HEK293 (cell line): ENCODE data around the gene TEPSIN.

Experiments used
- BCL11A ChIP-seq: fragments of 450-650 bp; formaldehyde crosslinking; IDR thresholded peaks from 2 replicates; pipeline ENCODE4 v1.5.1; 2016; ENCODE audit warnings: low read depth, missing biosample characterization, missing genetic modification characterization
- KLF7 ChIP-seq: fragments of 450-650 bp; formaldehyde crosslinking; IDR thresholded peaks from 2 replicates; pipeline ENCODE4 v1.5.1; 2016; ENCODE audit warnings: missing biosample characterization, missing genetic modification characterization, borderline replicate concordance
- YY1 ChIP-seq: fragments of 450-650 bp; formaldehyde crosslinking; IDR thresholded peaks from 2 replicates; pipeline ENCODE4 v1.5.1; 2018; ENCODE audit warnings: missing biosample characterization, missing genetic modification characterization
- ZBTB26 ChIP-seq: fragments of 450-650 bp; formaldehyde crosslinking; optimal IDR thresholded peaks from 2 replicates; pipeline ENCODE3; 2016; ENCODE audit warnings: missing biosample characterization, mild to moderate bottlenecking, missing genetic modification characterization
- ZNF274 ChIP-seq, 2 experiments: fragments of 200-500 bp in 1 of 2; fragments of 450-650 bp in 1 of 2; sonication (Bioruptor generic) in 1 of 2; formaldehyde crosslinking in 1 of 2; IDR thresholded peaks; 2 replicates each; pipeline versions ENCODE4 v1.5.1 to v1.6.1; 2014 to 2016; ENCODE audit warnings: borderline replicate concordance in 1 of 2, inconsistent platforms in 1 of 2, low read length in 1 of 2, missing biosample characterization in 1 of 2, missing genetic modification characterization in 1 of 2
- ZNF350 ChIP-seq: fragments of 450-650 bp; formaldehyde crosslinking; IDR thresholded peaks from 2 replicates; pipeline ENCODE4 v1.5.0; 2017; ENCODE audit warnings: missing biosample characterization, mild to moderate bottlenecking, missing genetic modification characterization
- ZNF558 ChIP-seq: fragments of 450-650 bp; formaldehyde crosslinking; IDR thresholded peaks from 2 replicates; pipeline ENCODE4 v1.5.1; 2016; ENCODE audit warnings: missing biosample characterization, missing genetic modification characterization
- ZNF785 ChIP-seq: fragments of 450-650 bp; formaldehyde crosslinking; IDR thresholded peaks from 2 replicates; pipeline ENCODE4 v1.5.1; 2016; ENCODE audit warnings: missing biosample characterization, missing genetic modification characterization
- TF ChIP-seq, protein P1 (sequence below): fragments of 450-650 bp; formaldehyde crosslinking; IDR thresholded peaks from 2 replicates; pipeline ENCODE4 v1.5.1; 2016; ENCODE audit warnings: missing biosample characterization, missing genetic modification characterization
- TF ChIP-seq, protein P2 (sequence below): fragments of 450-650 bp; formaldehyde crosslinking; IDR thresholded peaks from 2 replicates; pipeline ENCODE4 v1.5.1; 2017; ENCODE audit warnings: missing biosample characterization, missing genetic modification characterization

GRCh38 chr17:81239714-81240555, 1.1 kb upstream of the TEPSIN start:
- TF ChIP-seq, protein P1, sequence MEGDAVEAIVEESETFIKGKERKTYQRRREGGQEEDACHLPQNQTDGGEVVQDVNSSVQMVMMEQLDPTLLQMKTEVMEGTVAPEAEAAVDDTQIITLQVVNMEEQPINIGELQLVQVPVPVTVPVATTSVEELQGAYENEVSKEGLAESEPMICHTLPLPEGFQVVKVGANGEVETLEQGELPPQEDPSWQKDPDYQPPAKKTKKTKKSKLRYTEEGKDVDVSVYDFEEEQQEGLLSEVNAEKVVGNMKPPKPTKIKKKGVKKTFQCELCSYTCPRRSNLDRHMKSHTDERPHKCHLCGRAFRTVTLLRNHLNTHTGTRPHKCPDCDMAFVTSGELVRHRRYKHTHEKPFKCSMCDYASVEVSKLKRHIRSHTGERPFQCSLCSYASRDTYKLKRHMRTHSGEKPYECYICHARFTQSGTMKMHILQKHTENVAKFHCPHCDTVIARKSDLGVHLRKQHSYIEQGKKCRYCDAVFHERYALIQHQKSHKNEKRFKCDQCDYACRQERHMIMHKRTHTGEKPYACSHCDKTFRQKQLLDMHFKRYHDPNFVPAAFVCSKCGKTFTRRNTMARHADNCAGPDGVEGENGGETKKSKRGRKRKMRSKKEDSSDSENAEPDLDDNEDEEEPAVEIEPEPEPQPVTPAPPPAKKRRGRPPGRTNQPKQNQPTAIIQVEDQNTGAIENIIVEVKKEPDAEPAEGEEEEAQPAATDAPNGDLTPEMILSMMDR (tag by site-specific recombination), result no peak
- no peak for TF ChIP-seq ZBTB26 (tag by site-specific recombination)
- TF ChIP-seq ZNF558, result no peak
- TF ChIP-seq ZNF350 (tag by site-specific recombination), result no peak
- TF ChIP-seq KLF7, result no peak
- no peak for TF ChIP-seq ZNF274 (IDR thresholded peaks at IDR 0.05; ENCODE audit: low read length)
- no peak for TF ChIP-seq ZNF274 (tag by site-specific recombination; IDR thresholded peaks at IDR 0.05; ENCODE audit: borderline replicate concordance)
- no peak for TF ChIP-seq YY1 (tag by site-specific recombination)
- TF ChIP-seq, protein P2, sequence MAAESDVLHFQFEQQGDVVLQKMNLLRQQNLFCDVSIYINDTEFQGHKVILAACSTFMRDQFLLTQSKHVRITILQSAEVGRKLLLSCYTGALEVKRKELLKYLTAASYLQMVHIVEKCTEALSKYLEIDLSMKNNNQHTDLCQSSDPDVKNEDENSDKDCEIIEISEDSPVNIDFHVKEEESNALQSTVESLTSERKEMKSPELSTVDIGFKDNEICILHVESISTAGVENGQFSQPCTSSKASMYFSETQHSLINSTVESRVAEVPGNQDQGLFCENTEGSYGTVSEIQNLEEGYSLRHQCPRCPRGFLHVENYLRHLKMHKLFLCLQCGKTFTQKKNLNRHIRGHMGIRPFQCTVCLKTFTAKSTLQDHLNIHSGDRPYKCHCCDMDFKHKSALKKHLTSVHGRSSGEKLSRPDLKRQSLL (tag by site-specific recombination), result no peak
- TF ChIP-seq BCL11A, result no peak
- TF ChIP-seq ZNF785 (tag by site-specific recombination), result no peak
